RWPE2 (cell line): ENCODE results near the gene COL28A1.

Experiments used
- ATAC-seq: fragments of 200-7000 bp; cut with Tn5 transposase; 3 replicates; pipeline ENCODE4 v1.9.1; 2021; ENCODE audit warnings: low read depth
- DNase-seq: peaks from one replicate; pipeline ENCODE4 v3.0.0-alpha.2; 2020; ENCODE audit warnings: low spot score
- H3K27ac ChIP-seq: fragments of 450-650 bp; 2 replicates; pipeline ENCODE4 v1.5.1; 2017; ENCODE audit warnings: mild to moderate bottlenecking; ENCODE audit not compliant: poor library complexity, severe bottlenecking
- H3K27me3 ChIP-seq: fragments of 250-450 bp; sonication (Bioruptor Pico); 2 replicates; pipeline ENCODE4 v1.5.1; 2021; ENCODE audit warnings: mild to moderate bottlenecking, moderate library complexity; ENCODE audit not compliant: insufficient read depth, poor library complexity, severe bottlenecking
- H3K36me3 ChIP-seq: fragments of 250-450 bp; sonication (Bioruptor Pico); 2 replicates; pipeline ENCODE4 v1.5.1; 2020; ENCODE audit warnings: low read depth, mild to moderate bottlenecking, moderate library complexity
- H3K4me1 ChIP-seq: fragments of 250-450 bp; sonication (Bioruptor Pico); 2 replicates; pipeline ENCODE4 v1.5.1; 2021; ENCODE audit warnings: mild to moderate bottlenecking, moderate library complexity; ENCODE audit not compliant: insufficient read depth, poor library complexity, severe bottlenecking
- H3K4me3 ChIP-seq: fragments of 250-450 bp; sonication (Bioruptor Pico); 2 replicates; pipeline ENCODE4 v1.5.1; 2021; ENCODE audit warnings: mild to moderate bottlenecking, moderate library complexity; ENCODE audit not compliant: severe bottlenecking
- H3K9me3 ChIP-seq: fragments of 250-450 bp; sonication (Bioruptor Pico); 2 replicates; pipeline ENCODE4 v1.5.1; 2021; ENCODE audit warnings: mild to moderate bottlenecking, moderate library complexity; ENCODE audit not compliant: severe bottlenecking
- TF ChIP-seq, protein P1 (sequence below): fragments of 450-650 bp; IDR thresholded peaks from one replicate; pipeline ENCODE4 v1.5.1; 2017; ENCODE audit warnings: mild to moderate bottlenecking, moderate library complexity; ENCODE audit not compliant: poor library complexity, severe bottlenecking

COL28A1 gene

GRCh38 chr7:7537711-7538110 is 2.0 kb upstream of the COL28A1 start:
- H3K27ac ChIP-seq, result no peak overlapping the region
- no peaks in the 10 kb centered on the region for H3K4me1 ChIP-seq
- H3K4me3 ChIP-seq, result no peak overlapping the region
- H3K27me3 ChIP-seq, result no peaks in the 10 kb centered on the region
- TF ChIP-seq, protein P1, sequence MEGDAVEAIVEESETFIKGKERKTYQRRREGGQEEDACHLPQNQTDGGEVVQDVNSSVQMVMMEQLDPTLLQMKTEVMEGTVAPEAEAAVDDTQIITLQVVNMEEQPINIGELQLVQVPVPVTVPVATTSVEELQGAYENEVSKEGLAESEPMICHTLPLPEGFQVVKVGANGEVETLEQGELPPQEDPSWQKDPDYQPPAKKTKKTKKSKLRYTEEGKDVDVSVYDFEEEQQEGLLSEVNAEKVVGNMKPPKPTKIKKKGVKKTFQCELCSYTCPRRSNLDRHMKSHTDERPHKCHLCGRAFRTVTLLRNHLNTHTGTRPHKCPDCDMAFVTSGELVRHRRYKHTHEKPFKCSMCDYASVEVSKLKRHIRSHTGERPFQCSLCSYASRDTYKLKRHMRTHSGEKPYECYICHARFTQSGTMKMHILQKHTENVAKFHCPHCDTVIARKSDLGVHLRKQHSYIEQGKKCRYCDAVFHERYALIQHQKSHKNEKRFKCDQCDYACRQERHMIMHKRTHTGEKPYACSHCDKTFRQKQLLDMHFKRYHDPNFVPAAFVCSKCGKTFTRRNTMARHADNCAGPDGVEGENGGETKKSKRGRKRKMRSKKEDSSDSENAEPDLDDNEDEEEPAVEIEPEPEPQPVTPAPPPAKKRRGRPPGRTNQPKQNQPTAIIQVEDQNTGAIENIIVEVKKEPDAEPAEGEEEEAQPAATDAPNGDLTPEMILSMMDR, result no peak
- DNase-seq (no peak), ATAC-seq (no peak)
- H3K36me3 ChIP-seq, result no peaks in the 10 kb centered on the region
- no peaks in the 10 kb centered on the region for H3K9me3 ChIP-seq

DNA sequence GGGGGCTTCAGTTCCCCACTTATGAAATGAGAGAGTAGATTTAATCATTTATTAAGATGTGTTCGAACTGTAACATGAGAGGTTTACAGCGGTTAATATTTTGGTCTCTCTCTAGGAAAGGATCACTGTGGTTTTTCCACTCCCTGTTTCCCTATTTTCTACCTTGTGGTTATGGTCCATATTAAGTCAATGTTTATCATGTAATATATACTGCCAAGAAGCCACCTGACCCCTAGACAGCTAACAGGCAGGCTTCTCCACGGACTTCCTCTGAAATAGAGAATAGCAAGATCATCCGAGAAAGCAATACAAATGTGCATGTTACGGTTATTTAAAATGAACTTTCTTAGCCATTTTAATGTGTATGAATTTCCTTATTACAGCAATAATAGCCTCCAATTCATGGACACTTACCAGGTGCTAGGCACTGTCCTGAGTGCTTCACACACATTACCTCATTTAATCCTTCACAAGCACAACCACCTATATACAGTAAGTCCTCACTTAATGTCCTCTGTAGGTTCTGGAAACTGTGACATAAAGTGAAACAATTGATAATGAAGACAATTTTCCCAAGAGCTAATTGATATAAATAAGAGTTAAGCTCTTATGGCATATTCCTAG is 835 bp upstream of the COL28A1 start:
- DNase-seq (no peak), ATAC-seq (no peak)
- no peaks in the 10 kb centered on the region for H3K9me3 ChIP-seq
- no peak overlapping the region for H3K4me3 ChIP-seq
- no peak overlapping the region for H3K27ac ChIP-seq
- H3K27me3 ChIP-seq, result no peaks in the 10 kb centered on the region
- no peaks in the 10 kb centered on the region for H3K4me1 ChIP-seq
- TF ChIP-seq, protein P1, result no peak
- H3K36me3 ChIP-seq, result no peaks in the 10 kb centered on the region

GRCh38 chr7:7533831-7534430 is 1.7 kb downstream of the COL28A1 start:
- Histone ChIP-seq H3K4me1 (no peaks in the 10 kb centered on the region), H3K36me3 (no peaks in the 10 kb centered on the region), H3K9me3 (no peaks in the 10 kb centered on the region), H3K27ac (no peak overlapping the region), H3K4me3 (no peak overlapping the region), H3K27me3 (no peaks in the 10 kb centered on the region)
- ATAC-seq, result no peak
- TF ChIP-seq, protein P1, result no peak
- no peak for DNase-seq

DNA sequence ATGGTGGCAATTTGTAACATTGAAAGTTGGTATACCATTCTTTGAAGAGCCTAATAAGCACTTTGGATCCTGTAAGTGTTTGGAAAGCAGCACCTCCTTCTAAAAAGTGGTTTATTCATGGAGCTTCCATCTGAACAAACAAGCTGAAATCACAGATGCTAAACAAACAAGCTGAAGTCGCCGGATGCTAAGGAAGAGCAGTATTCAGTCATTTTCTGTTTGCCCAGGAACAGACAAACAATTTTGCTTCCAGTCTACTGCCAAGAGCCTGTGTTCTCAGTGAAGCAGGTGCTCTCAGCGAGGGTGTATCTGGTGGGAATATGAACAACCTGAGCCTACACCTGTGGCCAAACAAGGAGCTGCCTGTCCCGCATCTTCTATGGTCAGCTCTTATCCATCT is 6.3 kb downstream of the COL28A1 start:
- H3K9me3 ChIP-seq, result no peaks in the 10 kb centered on the region
- ATAC-seq (no peak), DNase-seq (no peak)
- no peak overlapping the region for H3K27ac ChIP-seq
- no peaks in the 10 kb centered on the region for H3K27me3 ChIP-seq
- TF ChIP-seq, protein P1, result no peak
- H3K4me1 ChIP-seq, result no peaks in the 10 kb centered on the region
- no peak overlapping the region for H3K4me3 ChIP-seq
- H3K36me3 ChIP-seq, result no peaks in the 10 kb centered on the region

- TF ChIP-seq, protein P1, result no peak
- no peaks in the 10 kb centered on the region for H3K36me3 ChIP-seq
- no peaks in the 10 kb centered on the region for H3K4me1 ChIP-seq
- H3K9me3 ChIP-seq, result no peaks in the 10 kb centered on the region
- ATAC-seq (no peak), DNase-seq (no peak)
- no peak overlapping the region for H3K4me3 ChIP-seq
- H3K27me3 ChIP-seq, result no peaks in the 10 kb centered on the region
- H3K27ac ChIP-seq, result no peak overlapping the region
Observed at GRCh38 chr7:7527047-7527446, 8.6 kb downstream of the COL28A1 start.
